ACHN (cell line): ENCODE data around the gene ACTR8.
A peak's percentile ranks its signal among the peaks of the same experiment; 100 is the strongest.

Source experiments
- DNase-seq: peaks from one replicate; pipeline ENCODE4 v3.0.0-alpha.2; 2015
- in situ Hi-C: cut with HindIII; loops from 2 replicates; pipeline ENCODE4 v1.10.0; 2017; ENCODE audit warnings: low sequenced_read_pairs, low pct_ligation_motif_present, low pct_unique_long_range_greater_than_20kb

The ACTR8 gene

GRCh38 chr3:53880396-53881345 lies 1.3 kb downstream of the ACTR8 start:
- DNase-seq = peak; percentile 20
- in situ Hi-C loops = no loop called here

GRCh38 chr3:53865732-53866499 lies 16.0 kb downstream of the ACTR8 start:
- in situ Hi-C loops = no loop called here
- no peak for DNase-seq

- in situ Hi-C loops = no loop called here
- DNase-seq = no peak
Measured at GRCh38 chr3:53863145-53863544, 18.8 kb downstream of the ACTR8 start.

GRCh38 chr3:53862241-53862640 lies 19.7 kb downstream of the ACTR8 start:
- in situ Hi-C loops = no loop called here
- DNase-seq = peak; percentile 8

- no peak for DNase-seq
- in situ Hi-C loops = no loop called here
Measured at GRCh38 chr3:53860196-53860595, 21.8 kb downstream of the ACTR8 start.

GRCh38 chr3:53859178-53859577 lies 22.8 kb downstream of the ACTR8 start:
- no peak for DNase-seq
- in situ Hi-C loops = no loop called here

GRCh38 chr3:53858096-53858741 lies 23.7 kb downstream of the ACTR8 start:
- in situ Hi-C loops = no loop called here
- DNase-seq = no peak

- no peak for DNase-seq
- in situ Hi-C loops = no loop called here
Measured at GRCh38 chr3:53856964-53857363, 25.0 kb downstream of the ACTR8 start.

GRCh38 chr3:53850895-53851294 lies 31.1 kb downstream of the ACTR8 start:
- no peak for DNase-seq
- in situ Hi-C loops = no loop called here

GRCh38 chr3:53849916-53850315 lies 32.0 kb downstream of the ACTR8 start:
- in situ Hi-C loops = no loop called here
- no peak for DNase-seq

GRCh38 chr3:53846851-53847155 lies 35.1 kb downstream of the ACTR8 start:
- DNase-seq = no peak
- in situ Hi-C loops = no loop called here

- in situ Hi-C loops = no loop called here
- DNase-seq = peak; percentile 51
Measured at GRCh38 chr3:53846134-53846850, 35.7 kb downstream of the ACTR8 start, which contains the start of the genes CHDH and IL17RB. TSS of gene CHDH (minus strand) at chr3:53846419. CDS start at chr3:53824008, 22,411 bp downstream. TSS of gene IL17RB (plus strand) at chr3:53846568. CDS start at chr3:53846589, 21 bp downstream.

GRCh38 chr3:53845881-53846133 lies 36.1 kb downstream of the ACTR8 start:
- in situ Hi-C loops = no loop called here
- DNase-seq = no peak

GRCh38 chr3:53845103-53845880 lies 36.7 kb downstream of the ACTR8 start:
- in situ Hi-C loops = no loop called here

GRCh38 chr3:53844262-53845102 lies 37.5 kb downstream of the ACTR8 start:
- in situ Hi-C loops = no loop called here

More at GRCh38 chr3:53845103-53845880, 36.7 kb downstream of the ACTR8 start:
- peak; percentile 56 for DNase-seq

GRCh38 chr3:53843195-53844177 lies 38.5 kb downstream of the ACTR8 start:
- in situ Hi-C loops = no loop called here
- DNase-seq = no peak

More at GRCh38 chr3:53844262-53845102, 37.5 kb downstream of the ACTR8 start:
- no peak for DNase-seq
